ENCODE data around the gene MS4A12. TPM values are rescaled to one million over a fixed set of nuclear protein-coding genes. Genes with fewer than 3 reads are reported as not detected.
"Not testable (repeated sequence)": the region's sequence is repeated elsewhere in the genome, so short reads cannot be mapped to it uniquely, and the experiment has no call there.

Gene MS4A12, protein sequence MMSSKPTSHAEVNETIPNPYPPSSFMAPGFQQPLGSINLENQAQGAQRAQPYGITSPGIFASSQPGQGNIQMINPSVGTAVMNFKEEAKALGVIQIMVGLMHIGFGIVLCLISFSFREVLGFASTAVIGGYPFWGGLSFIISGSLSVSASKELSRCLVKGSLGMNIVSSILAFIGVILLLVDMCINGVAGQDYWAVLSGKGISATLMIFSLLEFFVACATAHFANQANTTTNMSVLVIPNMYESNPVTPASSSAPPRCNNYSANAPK
- 1 to 10 TPM in 1 of 3 donors, not detected in 2; 3.9 TPM for total RNA-seq

DNA sequence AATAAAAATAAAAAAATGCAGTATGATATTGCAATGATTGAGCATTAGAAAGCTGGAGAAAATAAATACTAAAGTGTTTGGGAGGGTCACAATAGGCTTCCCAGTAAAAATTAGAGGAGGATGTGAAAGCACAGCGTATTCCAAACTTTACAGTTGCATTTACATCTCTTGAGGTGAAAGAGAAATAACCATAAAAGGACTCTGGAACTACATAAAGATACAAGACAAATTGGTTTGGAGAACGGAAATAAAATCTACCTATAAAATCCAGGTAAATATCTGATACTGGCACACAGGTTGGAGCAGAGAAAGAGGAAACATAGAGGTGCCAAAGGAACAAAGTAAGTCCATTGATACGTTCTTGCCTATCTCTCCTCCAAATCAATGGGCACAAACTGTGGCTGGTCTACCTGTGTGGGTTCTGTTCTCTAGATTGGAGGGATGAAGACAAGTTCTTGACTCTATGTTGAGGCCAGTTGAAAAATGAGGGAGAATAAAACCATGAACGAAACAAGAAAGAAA, at the start of gene MS4A12:
MS4A12 (plus strand) TSS at position 291 of the 522 bp plus-strand sequence. CDS start 4,541 bp downstream, outside the sequence.
- Histone ChIP-seq H3K27ac (no peak within 1 kb of the TSS), H3K36me3 (no peaks in the 10 kb centered on the region), H3K4me1 (no peaks in the 10 kb centered on the region), H3K27me3 (no peaks in the 10 kb centered on the region), H3K9me3 (no peaks in the 10 kb centered on the region), H3K4me3 (no peak within 1 kb of the TSS)
- no peak for TF ChIP-seq POLR2AphosphoS5 (IDR thresholded peaks at IDR 0.05)
- TF ChIP-seq CTCF (IDR thresholded peaks at IDR 0.05) = no peak
- no peak for TF ChIP-seq POLR2A (IDR thresholded peaks at IDR 0.05)
- DNase-seq (ENCODE audit: low spot score in 2 of 2) = no peak
- intact Hi-C loops (cut with DNase I; ENCODE audit: low total_unique reads) = no loop called here

DNA sequence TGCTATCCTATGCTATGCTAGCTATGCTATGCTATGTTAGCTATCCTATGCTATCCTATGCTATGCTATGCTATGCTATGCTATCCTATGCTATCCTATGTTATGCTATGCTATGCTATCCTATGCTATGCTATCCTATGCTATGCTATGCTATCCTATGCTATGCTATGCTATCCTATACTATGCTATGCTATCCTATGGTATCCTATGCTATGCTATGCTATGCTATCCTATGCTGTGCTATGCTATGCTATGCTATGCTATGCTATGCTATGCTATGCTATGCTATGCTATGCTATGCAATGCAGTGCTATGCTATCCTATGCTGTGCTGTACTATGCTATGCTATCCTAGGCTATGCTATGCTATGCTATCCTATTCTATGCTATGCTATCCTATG, 45.5 kb upstream of the MS4A12 start:
- no peak overlapping the region for H3K27ac ChIP-seq
- TF ChIP-seq CTCF (IDR thresholded peaks at IDR 0.05) = no peak
- no peak for TF ChIP-seq POLR2A (IDR thresholded peaks at IDR 0.05)
- TF ChIP-seq POLR2AphosphoS5 (IDR thresholded peaks at IDR 0.05) = no peak
- H3K27me3 ChIP-seq = no peaks in the 10 kb centered on the region
- H3K36me3 ChIP-seq = no peaks in the 10 kb centered on the region
- no peaks in the 10 kb centered on the region for H3K9me3 ChIP-seq
- no peak for DNase-seq (ENCODE audit: low spot score in 2 of 2)
- no peak overlapping the region for H3K4me3 ChIP-seq
- no peaks in the 10 kb centered on the region for H3K4me1 ChIP-seq
- intact Hi-C loops (cut with DNase I; ENCODE audit: low total_unique reads) = no loop called here

DNA sequence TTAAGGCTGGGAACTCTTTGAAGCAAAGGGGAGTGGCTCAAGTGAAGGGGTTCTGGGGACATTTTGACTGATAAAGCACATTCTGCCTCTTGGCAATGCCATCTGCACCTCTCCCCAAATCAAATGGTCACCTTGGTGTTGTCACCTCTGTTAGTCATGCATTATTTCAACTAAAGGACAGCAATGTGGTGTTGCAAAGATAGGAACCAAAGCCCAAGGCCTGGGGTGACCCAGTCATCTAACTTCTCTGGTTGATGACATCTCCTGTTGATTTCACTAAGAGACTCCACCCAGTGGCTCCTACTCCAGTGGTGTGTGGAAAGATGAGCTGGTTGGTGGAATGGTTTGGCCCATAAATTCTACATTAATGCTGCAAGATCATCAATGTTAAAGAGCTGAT, 44.7 kb upstream of the MS4A12 start:
- Histone ChIP-seq H3K36me3 (no peaks in the 10 kb centered on the region), H3K27me3 (no peaks in the 10 kb centered on the region), H3K27ac (no peak overlapping the region), H3K4me1 (no peaks in the 10 kb centered on the region), H3K4me3 (no peak overlapping the region), H3K9me3 (no peaks in the 10 kb centered on the region)
- TF ChIP-seq POLR2AphosphoS5 (IDR thresholded peaks at IDR 0.05) (no peak), POLR2A (IDR thresholded peaks at IDR 0.05) (no peak), CTCF (IDR thresholded peaks at IDR 0.05) (no peak)
- intact Hi-C loops (cut with DNase I; ENCODE audit: low total_unique reads) = no loop called here
- no peak for DNase-seq (ENCODE audit: low spot score in 2 of 2)

GRCh38 chr11:60451185-60451584, 41.4 kb upstream of the MS4A12 start:
- H3K27me3 ChIP-seq; DNase-seq (ENCODE audit: low spot score in 2 of 2); intact Hi-C loops (cut with DNase I; ENCODE audit: low total_unique reads); H3K4me3 ChIP-seq; H3K36me3 ChIP-seq; H3K4me1 ChIP-seq; H3K27ac ChIP-seq; H3K9me3 ChIP-seq: not testable (repeated sequence)

DNA sequence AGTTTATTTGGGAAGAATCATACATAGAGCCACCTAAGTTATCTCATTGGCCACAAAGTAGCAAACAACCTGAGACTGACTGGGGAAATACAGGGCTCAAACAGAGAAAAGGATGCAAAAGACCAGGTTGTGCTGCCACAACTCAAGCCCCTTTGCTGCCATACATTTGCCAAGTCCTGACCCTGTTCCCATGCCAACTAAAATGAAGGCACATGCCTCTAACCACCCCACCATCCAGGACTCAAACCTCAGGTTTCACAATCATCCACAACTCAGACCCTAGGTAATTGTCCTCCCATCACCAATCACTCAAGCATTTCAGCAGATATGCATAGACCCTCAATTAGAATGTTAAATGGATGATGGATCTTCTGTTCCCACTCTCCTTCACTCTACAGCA, 38.4 kb upstream of the MS4A12 start:
- intact Hi-C loops (cut with DNase I; ENCODE audit: low total_unique reads) = no loop called here
- no peak for DNase-seq (ENCODE audit: low spot score in 2 of 2)
- H3K4me1 ChIP-seq = no peaks in the 10 kb centered on the region
- TF ChIP-seq CTCF (IDR thresholded peaks at IDR 0.05) (no peak), POLR2A (IDR thresholded peaks at IDR 0.05) (no peak), POLR2AphosphoS5 (IDR thresholded peaks at IDR 0.05) (no peak)
- no peak overlapping the region for H3K27ac ChIP-seq
- H3K27me3 ChIP-seq = no peaks in the 10 kb centered on the region
- H3K4me3 ChIP-seq = no peak overlapping the region
- H3K36me3 ChIP-seq = no peaks in the 10 kb centered on the region
- no peaks in the 10 kb centered on the region for H3K9me3 ChIP-seq

Measured in breast epithelium (tissue), 4 donors.